Activated CD8-positive, alpha-beta memory T cell treated with anti-CD3 and anti-CD28 coated beads, Interleukin-2, amount 10 ng/mL, durations not matched to agents 7 days and 5 days (primary cell): ENCODE results near the gene STOML1. TPM values are rescaled to one million over a fixed set of nuclear protein-coding genes. Genes with fewer than 3 reads are reported as not detected.
"Not testable (repeated sequence)": the region's sequence is repeated elsewhere in the genome, so short reads cannot be mapped to it uniquely, and the experiment has no call there.

Experiments
- ATAC-seq: fragments of 150-1000 bp; cut with Tn5 transposase; one replicate; pipeline ENCODE4 v1.10.0; 2021; ENCODE audit warnings: moderate library complexity
- CTCF ChIA-PET: fragments of 350-600 bp; sonication (Branson Sonifier 250); formaldehyde crosslinking; loops from one replicate; lab custom pipeline; 2021; ENCODE audit warnings: antibody characterized with exemption; lab: Charles Lee
- DNase-seq: peaks from one replicate; pipeline ENCODE4 v3.0.0-alpha.2; 2020
- H3K27ac Mint-ChIP-seq: one replicate; pipeline ENCODE4 v1.8.0; 2021; ENCODE audit warnings: mild to moderate bottlenecking, mixed read lengths
- H3K27me3 Mint-ChIP-seq: one replicate; pipeline ENCODE4 v1.8.0; 2021; ENCODE audit warnings: mixed read lengths
- H3K36me3 Mint-ChIP-seq: one replicate; pipeline ENCODE4 v1.8.0; 2021; ENCODE audit warnings: mild to moderate bottlenecking, mixed read lengths
- H3K4me1 Mint-ChIP-seq: one replicate; pipeline ENCODE4 v1.8.0; 2021; ENCODE audit warnings: mixed read lengths
- H3K4me3 Mint-ChIP-seq: one replicate; pipeline ENCODE4 v1.8.0; 2021; ENCODE audit warnings: mild to moderate bottlenecking, moderate library complexity, mixed read lengths
- H3K9me3 Mint-ChIP-seq: one replicate; pipeline ENCODE4 v1.8.0; 2022; ENCODE audit warnings: low read depth, mixed read lengths
- total RNA-seq, 2 experiments: library from RNA; stranded (reverse); gene quantifications; one replicate each; pipeline ENCODE4 v1.2.3, GENCODE V29; 2021

The STOML1 gene
- total RNA-seq, 2 experiments from 2014 or later = 7.9 to 8.6 TPM

- H3K36me3 Mint-ChIP-seq, H3K4me3 Mint-ChIP-seq, ATAC-seq, H3K9me3 Mint-ChIP-seq, DNase-seq: not testable (repeated sequence)
- Mint-ChIP-seq H3K4me1 (peaks cover 41% of the 10 kb centered on the region), H3K27me3 (peaks cover 10% of the 10 kb centered on the region), H3K27ac (peak overlapping the region; percentile 59)
- CTCF ChIA-PET = interaction anchor here (1.0 to 6.0 kb wide), 7 partner anchors 9 to 87 kb away, joined by 3 to 61 read pairs (median 18); partner anchors contain the start of genes LOXL1 and TBC1D21
Measured at GRCh38 chr15:73960472-73961070, 31.5 kb downstream of the STOML1 start.

DNA sequence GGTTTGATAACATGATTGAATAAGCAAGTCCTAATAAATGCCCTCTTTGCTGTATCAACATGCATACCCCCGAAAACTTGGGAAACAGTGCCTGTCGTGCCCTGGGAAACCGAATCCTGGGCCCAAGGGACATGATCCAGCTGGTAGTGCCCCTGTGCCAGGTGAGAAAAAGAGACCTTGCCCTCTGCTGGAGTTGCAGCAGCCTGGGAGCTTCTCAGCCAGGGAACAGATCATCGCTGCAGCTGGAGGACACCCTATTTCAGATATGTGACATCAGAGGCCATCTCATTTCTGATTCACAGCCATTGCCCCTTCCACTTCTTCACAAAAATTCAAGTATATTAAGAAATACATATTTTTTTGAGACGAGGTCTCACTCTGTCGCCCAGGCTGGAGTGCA is 32.3 kb downstream of the STOML1 start:
- Mint-ChIP-seq H3K27me3 (peaks cover 10% of the 10 kb centered on the region), H3K9me3 (no peaks in the 10 kb centered on the region), H3K36me3 (no peaks in the 10 kb centered on the region), H3K27ac (peak overlapping the region; percentile 78), H3K4me1 (peaks cover 34% of the 10 kb centered on the region), H3K4me3 (peak overlapping the region; percentile 8)
- CTCF ChIA-PET = interaction anchor here (0.7 to 6.0 kb wide), 13 partner anchors 9 to 92 kb away, joined by 3 to 61 read pairs (median 5); partner anchors contain the start of genes LOXL1 and TBC1D21
- DNase-seq = no peak
- no peak for ATAC-seq

- H3K9me3 Mint-ChIP-seq = no peaks in the 10 kb centered on the region
- no peaks in the 10 kb centered on the region for H3K36me3 Mint-ChIP-seq
- DNase-seq = peak; percentile 67
- peaks cover 10% of the 10 kb centered on the region for H3K27me3 Mint-ChIP-seq
- H3K4me3 Mint-ChIP-seq = peak overlapping the region; percentile 8
- peak; percentile 97 for ATAC-seq
- H3K4me1 Mint-ChIP-seq = peaks cover 31% of the 10 kb centered on the region
- CTCF ChIA-PET = interaction anchor here (0.7 to 6.0 kb wide), 16 partner anchors 8 to 323 kb away, joined by 3 to 61 read pairs (median 3); partner anchors contain the start of gene LOXL1
- H3K27ac Mint-ChIP-seq = peak overlapping the region; percentile 78
Measured at GRCh38 chr15:73959012-73959581, 33.0 kb downstream of the STOML1 start.

GRCh38 chr15:73957785-73958184 is 34.3 kb downstream of the STOML1 start:
- CTCF ChIA-PET = interaction anchor here (1.5 to 6.0 kb wide), 5 partner anchors 8 to 36 kb away, joined by 3 to 61 read pairs (median 21); partner anchors contain the start of genes LOXL1 and PML
- Mint-ChIP-seq H3K4me1 (peaks cover 31% of the 10 kb centered on the region), H3K4me3 (no peak overlapping the region), H3K36me3 (no peaks in the 10 kb centered on the region), H3K27ac (no peak overlapping the region), H3K27me3 (peaks cover 6% of the 10 kb centered on the region), H3K9me3 (no peaks in the 10 kb centered on the region)
- ATAC-seq (no peak), DNase-seq (no peak)

DNA sequence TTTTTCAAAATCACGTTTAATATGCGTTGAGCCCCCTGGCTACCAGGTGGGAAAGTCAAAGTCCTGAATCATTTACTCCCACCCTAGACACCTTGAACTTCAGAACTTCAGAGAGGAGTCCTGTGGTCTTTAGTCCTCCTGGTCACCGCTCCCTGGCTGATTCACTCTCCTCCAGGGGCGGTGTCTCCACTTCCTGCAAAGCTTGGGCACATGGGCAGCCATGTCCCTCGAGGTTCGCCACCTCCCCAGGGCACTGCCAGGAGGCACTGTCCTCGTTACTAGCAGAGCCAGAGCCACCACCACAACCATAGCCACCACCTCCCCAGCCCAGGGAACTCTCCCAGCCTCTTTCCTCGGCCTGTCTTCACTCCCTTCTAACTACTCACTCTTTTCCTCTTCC is 34.8 kb downstream of the STOML1 start:
- H3K9me3 Mint-ChIP-seq = no peaks in the 10 kb centered on the region
- DNase-seq = no peak
- H3K4me1 Mint-ChIP-seq = peaks cover 35% of the 10 kb centered on the region
- H3K36me3 Mint-ChIP-seq = no peaks in the 10 kb centered on the region
- ATAC-seq = no peak
- no peak overlapping the region for H3K27ac Mint-ChIP-seq
- H3K4me3 Mint-ChIP-seq = no peak overlapping the region
- CTCF ChIA-PET = interaction anchor here (1.5 to 6.0 kb wide), 3 partner anchors 14 to 37 kb away, joined by 3 to 61 read pairs (median 29); partner anchors contain the start of genes LOXL1 and PML
- H3K27me3 Mint-ChIP-seq = peaks cover 3% of the 10 kb centered on the region

DNA sequence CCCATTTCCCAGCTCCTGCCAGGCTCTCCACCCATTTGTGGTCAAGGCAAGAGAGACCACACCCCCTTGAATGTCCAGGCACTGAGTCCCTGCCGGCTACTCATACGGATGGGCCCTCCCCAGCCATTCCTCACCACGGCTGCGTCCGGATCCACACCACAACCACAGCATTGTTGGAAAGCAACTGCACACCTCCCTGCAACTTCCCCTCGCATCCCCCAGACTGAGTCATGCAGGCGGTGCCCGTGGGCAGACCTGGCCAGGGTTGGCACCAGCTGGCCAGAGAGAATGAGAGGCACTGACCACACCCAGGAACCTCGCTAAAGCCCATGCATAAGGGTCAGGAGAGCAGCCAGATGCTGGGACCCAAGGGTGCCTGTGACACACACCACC is 35.4 kb downstream of the STOML1 start:
- DNase-seq (no peak), ATAC-seq (no peak)
- H3K9me3 Mint-ChIP-seq = no peaks in the 10 kb centered on the region
- H3K4me3 Mint-ChIP-seq = no peak overlapping the region
- H3K36me3 Mint-ChIP-seq = no peaks in the 10 kb centered on the region
- no peak overlapping the region for H3K27ac Mint-ChIP-seq
- CTCF ChIA-PET = interaction anchor here (1.0 to 6.0 kb wide), 4 partner anchors 15 to 59 kb away, joined by 3 to 61 read pairs (median 4); partner anchors contain the start of gene PML
- H3K4me1 Mint-ChIP-seq = peaks cover 39% of the 10 kb centered on the region
- H3K27me3 Mint-ChIP-seq = peaks cover 3% of the 10 kb centered on the region

- peaks cover 3% of the 10 kb centered on the region for H3K27me3 Mint-ChIP-seq
- no peaks in the 10 kb centered on the region for H3K9me3 Mint-ChIP-seq
- H3K36me3 Mint-ChIP-seq = no peaks in the 10 kb centered on the region
- CTCF ChIA-PET = interaction anchor here (1.0 to 6.0 kb wide), 4 partner anchors 16 to 59 kb away, joined by 3 to 61 read pairs (median 4); partner anchors contain the start of gene PML
- peaks cover 44% of the 10 kb centered on the region for H3K4me1 Mint-ChIP-seq
- H3K4me3 Mint-ChIP-seq = no peak overlapping the region
- no peak for ATAC-seq
- DNase-seq = no peak
- no peak overlapping the region for H3K27ac Mint-ChIP-seq
Measured at GRCh38 chr15:73955861-73956742, 36.0 kb downstream of the STOML1 start.

DNA sequence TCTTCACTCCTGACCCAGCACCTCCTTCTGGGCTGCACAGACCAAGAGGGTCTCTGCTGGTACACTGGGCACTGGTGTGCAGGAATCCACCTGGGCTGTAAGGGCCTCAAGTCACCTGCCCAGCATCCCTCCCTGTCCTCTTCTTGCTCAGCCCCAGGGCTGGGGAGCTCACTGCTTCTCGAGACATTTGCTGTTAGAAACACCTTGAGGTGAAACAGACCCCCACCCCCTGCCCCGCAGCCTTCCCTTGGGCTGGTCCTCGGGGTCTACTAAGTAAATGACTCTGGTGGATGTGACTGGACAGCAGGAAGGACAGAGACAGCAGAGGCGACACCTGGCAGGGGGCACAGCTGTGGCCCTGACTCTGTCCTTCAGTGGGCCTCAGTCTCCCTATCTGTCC is 36.8 kb downstream of the STOML1 start:
- CTCF ChIA-PET = interaction anchor here (7.8 kb wide), 1 partner anchor 13 kb away, joined by 175 read pairs; no protein-coding TSS in a partner anchor
- no peaks in the 10 kb centered on the region for H3K36me3 Mint-ChIP-seq
- peaks cover 42% of the 10 kb centered on the region for H3K4me1 Mint-ChIP-seq

DNA sequence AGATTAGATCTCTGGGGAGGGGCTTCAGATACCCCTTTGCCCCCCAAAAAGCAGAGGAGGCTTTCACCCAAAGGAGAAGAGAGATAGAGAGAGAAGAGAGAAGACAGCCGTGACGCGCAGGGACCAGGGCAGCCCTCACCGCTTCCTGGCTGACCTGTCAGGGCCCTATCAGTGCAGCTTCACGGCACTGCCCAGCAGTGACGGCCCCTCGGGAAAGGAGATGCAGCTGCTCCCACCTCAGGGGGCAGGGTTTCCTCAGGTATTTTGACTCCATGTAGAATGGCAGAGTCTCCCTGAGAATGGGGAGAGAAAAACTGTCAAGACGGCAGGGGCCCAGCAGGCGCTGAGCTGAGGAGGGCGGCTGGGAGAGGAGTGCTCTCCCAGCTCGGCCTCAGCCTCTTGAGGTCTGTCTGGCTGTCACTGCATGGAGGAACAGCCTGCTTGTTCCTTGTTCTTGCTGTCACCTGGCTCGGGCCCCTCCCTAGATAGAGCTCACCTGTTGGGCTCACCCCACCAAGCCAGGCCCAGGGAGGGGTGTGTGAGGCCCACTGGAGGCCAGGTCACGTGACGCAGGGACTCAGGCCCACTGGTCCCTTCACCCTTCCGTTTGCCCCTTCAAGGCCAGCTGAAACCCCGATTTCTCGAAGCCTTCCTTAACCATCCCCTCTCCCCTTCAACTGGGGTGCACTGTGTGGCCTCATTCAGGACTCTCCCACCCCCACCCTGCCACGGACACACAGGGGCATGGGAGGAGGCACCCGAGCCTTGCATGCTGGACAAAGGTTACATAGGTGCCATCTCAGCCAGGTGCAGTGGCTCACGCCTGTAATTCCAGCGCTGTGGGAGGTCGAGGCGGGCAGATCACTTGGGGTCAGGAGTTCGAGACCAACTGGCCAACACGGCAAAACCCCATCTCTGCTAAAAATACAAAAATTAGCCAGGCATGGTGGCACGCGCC is 37.6 kb downstream of the STOML1 start:
- H3K36me3 Mint-ChIP-seq = no peaks in the 10 kb centered on the region
- peaks cover 38% of the 10 kb centered on the region for H3K4me1 Mint-ChIP-seq
- H3K4me3 Mint-ChIP-seq = no peak overlapping the region
- CTCF ChIA-PET = interaction anchor here (1.3 to 7.8 kb wide), 3 partner anchors 14 to 58 kb away, joined by 3 to 175 read pairs (median 5); no protein-coding TSS in a partner anchor
- no peak for DNase-seq
- no peaks in the 10 kb centered on the region for H3K9me3 Mint-ChIP-seq
- H3K27ac Mint-ChIP-seq = no peak overlapping the region
- no peak for ATAC-seq
- peaks cover 3% of the 10 kb centered on the region for H3K27me3 Mint-ChIP-seq

More for the DNA sequence above, 36.8 kb downstream of the STOML1 start:
- Mint-ChIP-seq H3K27me3 (peaks cover 3% of the 10 kb centered on the region), H3K9me3 (no peaks in the 10 kb centered on the region), H3K4me3 (no peak overlapping the region), H3K27ac (no peak overlapping the region)
- ATAC-seq (no peak), DNase-seq (no peak)

GRCh38 chr15:73952913-73953750 is 39.0 kb downstream of the STOML1 start:
- no peaks in the 10 kb centered on the region for H3K9me3 Mint-ChIP-seq
- peaks cover 3% of the 10 kb centered on the region for H3K27me3 Mint-ChIP-seq
- DNase-seq = no peak
- peaks cover 26% of the 10 kb centered on the region for H3K4me1 Mint-ChIP-seq
- no peak overlapping the region for H3K4me3 Mint-ChIP-seq
- CTCF ChIA-PET = interaction anchor here (1.3 to 7.8 kb wide), 4 partner anchors 15 to 57 kb away, joined by 3 to 175 read pairs (median 5); no protein-coding TSS in a partner anchor
- no peak for ATAC-seq
- H3K36me3 Mint-ChIP-seq = no peaks in the 10 kb centered on the region
- no peak overlapping the region for H3K27ac Mint-ChIP-seq

GRCh38 chr15:73952171-73952912 is 39.8 kb downstream of the STOML1 start:
- peak overlapping the region; percentile 35 for H3K27ac Mint-ChIP-seq

More at GRCh38 chr15:73952171-73952912, 39.8 kb downstream of the STOML1 start:
- ATAC-seq (no peak), DNase-seq (no peak)
- CTCF ChIA-PET = interaction anchor here (1.1 to 7.8 kb wide), 12 partner anchors 15 to 1091 kb away, joined by 3 to 175 read pairs (median 6); partner anchors contain the start of gene STOML1
- Mint-ChIP-seq H3K27me3 (no peaks in the 10 kb centered on the region), H3K9me3 (no peaks in the 10 kb centered on the region), H3K36me3 (no peaks in the 10 kb centered on the region), H3K4me3 (no peak overlapping the region), H3K4me1 (peaks cover 20% of the 10 kb centered on the region)
